ENCODE results near the gene TEAD3. TPM values are rescaled to one million over a fixed set of nuclear protein-coding genes. Genes with fewer than 3 reads are reported as not detected.

The TEAD3 gene
- total and polyA plus RNA-seq, 8 donors: 3.0 to 10.0 (median 5.6) TPM

DNA sequence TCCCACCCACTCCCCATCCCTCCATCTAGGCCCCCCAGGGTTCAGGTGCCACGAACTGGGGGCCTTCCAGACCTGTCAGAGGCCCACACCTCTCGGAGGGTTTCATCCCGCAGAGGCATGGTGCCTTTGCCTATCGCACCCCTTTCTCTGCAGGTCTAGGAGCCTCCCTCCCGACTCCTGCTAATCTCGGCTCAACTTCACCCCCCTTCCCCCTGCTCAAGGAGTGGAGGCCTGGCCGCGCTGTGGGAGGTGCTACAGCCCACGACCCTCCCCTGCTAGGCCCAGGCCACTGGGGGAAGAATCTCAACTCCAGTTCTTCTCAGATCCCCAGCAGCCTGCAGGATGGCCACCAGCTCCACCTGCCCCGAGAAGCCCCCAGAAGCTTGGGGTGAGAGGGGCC is 15.9 kb upstream of the TEAD3 start, which contains the start of gene TULP1:
TULP1 (minus strand) TSS at position 157 of the 400 bp plus-strand sequence; CDS start at position 119, 38 bp downstream.
- DNase-seq: no peak
- intact Hi-C loops (cut with DNase I): no loop called here
- no peaks in the 10 kb centered on the region for H3K36me3 ChIP-seq
- FAIRE-seq: no peak
- H3K4me1 ChIP-seq: no peaks in the 10 kb centered on the region
- no peak within 1 kb of the TSS for H3K4me3 ChIP-seq
- TF ChIP-seq, protein P1, sequence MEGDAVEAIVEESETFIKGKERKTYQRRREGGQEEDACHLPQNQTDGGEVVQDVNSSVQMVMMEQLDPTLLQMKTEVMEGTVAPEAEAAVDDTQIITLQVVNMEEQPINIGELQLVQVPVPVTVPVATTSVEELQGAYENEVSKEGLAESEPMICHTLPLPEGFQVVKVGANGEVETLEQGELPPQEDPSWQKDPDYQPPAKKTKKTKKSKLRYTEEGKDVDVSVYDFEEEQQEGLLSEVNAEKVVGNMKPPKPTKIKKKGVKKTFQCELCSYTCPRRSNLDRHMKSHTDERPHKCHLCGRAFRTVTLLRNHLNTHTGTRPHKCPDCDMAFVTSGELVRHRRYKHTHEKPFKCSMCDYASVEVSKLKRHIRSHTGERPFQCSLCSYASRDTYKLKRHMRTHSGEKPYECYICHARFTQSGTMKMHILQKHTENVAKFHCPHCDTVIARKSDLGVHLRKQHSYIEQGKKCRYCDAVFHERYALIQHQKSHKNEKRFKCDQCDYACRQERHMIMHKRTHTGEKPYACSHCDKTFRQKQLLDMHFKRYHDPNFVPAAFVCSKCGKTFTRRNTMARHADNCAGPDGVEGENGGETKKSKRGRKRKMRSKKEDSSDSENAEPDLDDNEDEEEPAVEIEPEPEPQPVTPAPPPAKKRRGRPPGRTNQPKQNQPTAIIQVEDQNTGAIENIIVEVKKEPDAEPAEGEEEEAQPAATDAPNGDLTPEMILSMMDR (IDR thresholded peaks at IDR 0.05): no peak
- no peaks in the 10 kb centered on the region for H3K27me3 ChIP-seq
- no peaks in the 10 kb centered on the region for H3K9me3 ChIP-seq
- ATAC-seq: no peak
- H3K27ac ChIP-seq: no peak within 1 kb of the TSS
- WGBS, 2 donors: 83 to 85% methylated on average over 10 of the region's 10 CpGs

DNA sequence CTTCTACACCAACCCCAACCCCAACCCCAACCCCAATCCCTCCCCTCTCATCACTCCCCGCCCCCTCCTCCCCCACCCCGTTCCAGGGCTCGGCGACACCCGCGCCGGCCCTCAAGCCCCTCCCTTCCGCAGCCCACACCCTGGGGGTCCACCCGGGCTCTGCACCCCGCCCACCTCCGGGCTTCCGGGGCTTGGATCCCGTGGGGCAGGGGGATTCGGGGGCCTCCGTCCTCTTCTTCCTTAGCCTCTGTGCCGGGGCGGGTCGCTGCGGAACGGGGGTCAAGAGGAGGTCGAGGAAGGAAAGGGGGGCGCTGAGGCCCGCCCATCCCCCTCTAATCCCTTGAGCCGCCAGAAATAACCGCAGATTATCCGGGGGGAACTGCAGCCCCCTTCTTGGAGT is 15.1 kb upstream of the TEAD3 start:
- TF ChIP-seq, protein P1 (IDR thresholded peaks at IDR 0.05): no peak
- WGBS, 2 donors: 11 to 17% methylated on average over 14 to 26 of the region's 26 CpGs
- H3K27ac ChIP-seq: no peak overlapping the region
- no peaks in the 10 kb centered on the region for H3K27me3 ChIP-seq
- H3K9me3 ChIP-seq: no peaks in the 10 kb centered on the region
- H3K4me3 ChIP-seq: no peak overlapping the region
- ATAC-seq: no peak
- intact Hi-C loops (cut with DNase I): no loop called here
- no peak for DNase-seq
- no peaks in the 10 kb centered on the region for H3K36me3 ChIP-seq
- FAIRE-seq: no peak
- no peaks in the 10 kb centered on the region for H3K4me1 ChIP-seq

DNA sequence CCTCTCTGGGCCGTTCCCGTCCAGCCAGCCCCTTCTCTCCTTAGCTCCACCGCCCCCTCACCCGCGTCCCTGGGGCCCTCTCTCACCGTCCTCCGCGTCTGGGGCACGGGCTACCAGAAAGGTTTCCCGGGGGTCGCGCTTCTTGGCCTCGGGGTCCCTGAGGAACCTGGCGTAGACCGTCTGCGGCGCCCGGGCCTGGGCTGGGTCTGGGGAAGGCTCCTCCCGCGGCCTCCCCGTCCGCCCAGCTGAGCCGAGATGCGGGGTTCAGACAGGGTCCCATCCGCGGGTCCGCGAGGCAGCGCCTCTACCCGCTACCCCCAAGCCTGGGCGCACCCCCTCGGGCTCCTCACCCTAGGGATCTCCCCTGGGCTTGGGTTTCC is 14.7 kb upstream of the TEAD3 start:
- no peak for ATAC-seq
- Histone ChIP-seq H3K27ac (no peak overlapping the region), H3K4me1 (no peaks in the 10 kb centered on the region), H3K36me3 (no peaks in the 10 kb centered on the region), H3K9me3 (no peaks in the 10 kb centered on the region), H3K4me3 (no peak overlapping the region), H3K27me3 (no peaks in the 10 kb centered on the region)
- WGBS, 2 donors: 23 to 26% methylated on average over 31 to 32 of the region's 32 CpGs
- FAIRE-seq: no peak
- intact Hi-C loops (cut with DNase I): no loop called here
- TF ChIP-seq, protein P1 (IDR thresholded peaks at IDR 0.05): no peak
- no peak for DNase-seq

DNA sequence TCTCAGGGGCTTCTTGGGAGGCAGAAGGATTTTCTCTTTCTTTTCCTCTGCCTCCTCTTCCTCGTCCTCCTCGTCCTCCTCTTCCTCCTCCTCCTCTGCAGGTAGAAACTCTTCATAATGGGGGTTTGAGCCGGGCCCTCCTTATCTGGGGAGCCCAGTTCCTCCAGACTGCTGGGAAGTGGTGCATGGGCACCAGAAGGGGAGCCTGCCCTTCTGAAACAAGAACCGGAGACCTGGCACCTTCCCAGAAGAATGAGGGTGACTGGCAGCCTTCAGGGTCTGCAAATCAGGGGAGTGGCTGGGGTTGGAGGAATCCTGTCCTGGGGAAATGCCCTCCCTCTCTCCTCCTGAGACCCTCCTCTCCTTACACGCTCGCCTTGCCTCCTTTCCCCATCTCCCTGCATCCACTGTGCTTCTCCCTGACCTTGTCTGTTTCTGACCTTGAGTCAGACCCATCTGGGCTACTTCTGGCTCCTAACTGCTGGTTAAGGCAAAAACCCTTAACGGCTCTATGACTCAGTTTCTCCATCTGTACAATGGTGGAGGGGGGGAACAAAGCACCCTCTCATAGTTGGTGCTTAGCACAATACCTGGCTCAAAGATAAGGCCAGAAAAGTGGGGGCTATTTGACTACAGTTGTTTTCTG is 14.2 kb upstream of the TEAD3 start:
- FAIRE-seq: no peak
- 68 to 75% methylated on average over 7 of the region's 7 CpGs for whole genome bisulfite sequencing, 2 donors
- no peak for DNase-seq
- no peak for ATAC-seq
- TF ChIP-seq, protein P1 (IDR thresholded peaks at IDR 0.05): no peak
- no peaks in the 10 kb centered on the region for H3K9me3 ChIP-seq
- H3K4me3 ChIP-seq: no peak overlapping the region
- H3K27me3 ChIP-seq: no peaks in the 10 kb centered on the region
- no peak overlapping the region for H3K27ac ChIP-seq
- intact Hi-C loops (cut with DNase I): no loop called here
- H3K36me3 ChIP-seq: no peaks in the 10 kb centered on the region
- H3K4me1 ChIP-seq: no peaks in the 10 kb centered on the region

DNA sequence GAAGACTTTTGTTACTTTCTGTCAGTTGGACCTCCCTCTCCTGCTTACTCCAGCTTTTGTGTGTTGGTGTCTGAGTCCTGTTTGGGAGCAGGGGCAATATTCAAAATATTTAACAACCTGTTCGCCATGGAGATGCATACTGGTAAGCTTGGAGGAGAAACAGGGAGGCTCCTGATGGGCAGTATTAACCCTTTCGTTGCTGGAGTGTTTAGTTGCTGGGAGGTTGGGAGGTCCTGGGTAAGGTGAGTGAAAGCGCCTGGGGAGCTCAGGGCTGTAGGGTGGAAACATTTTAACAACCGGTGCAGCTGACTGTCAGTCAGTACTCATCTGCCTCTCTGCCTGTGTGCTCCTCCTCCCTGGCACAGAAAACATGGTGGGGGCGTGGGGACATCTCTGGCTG is 11.7 kb upstream of the TEAD3 start:
- Histone ChIP-seq H3K36me3 (no peaks in the 10 kb centered on the region), H3K4me3 (no peak overlapping the region), H3K27me3 (no peaks in the 10 kb centered on the region), H3K9me3 (no peaks in the 10 kb centered on the region), H3K27ac (no peak overlapping the region), H3K4me1 (no peaks in the 10 kb centered on the region)
- WGBS, 2 donors: 53 to 63% methylated on average over 5 of the region's 5 CpGs
- TF ChIP-seq, protein P1 (IDR thresholded peaks at IDR 0.05): no peak
- intact Hi-C loops (cut with DNase I): no loop called here
- no peak for DNase-seq
- no peak for ATAC-seq
- FAIRE-seq: no peak
